ENCODE results near the gene HOXB5.

The HOXB5 gene

DNA sequence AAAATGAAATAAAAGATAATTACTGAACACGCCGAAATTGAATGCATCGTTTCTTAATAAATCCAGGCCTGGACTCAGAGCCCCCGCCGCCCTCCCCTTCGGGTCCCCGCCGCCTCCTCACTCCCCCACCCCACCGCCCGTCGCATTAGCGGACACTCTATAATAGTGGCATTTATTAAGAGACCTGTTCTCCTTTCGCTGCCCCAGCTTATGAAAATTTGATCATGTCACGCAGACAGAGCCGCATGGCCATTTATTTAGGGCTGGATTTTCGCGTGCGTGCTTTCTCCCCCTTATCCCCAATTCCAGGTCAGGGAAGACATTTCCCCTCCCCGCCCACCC is 42.4 kb downstream of the HOXB5 start:
- no peak overlapping the region for H3K27ac ChIP-seq
- TF ChIP-seq, protein P1, sequence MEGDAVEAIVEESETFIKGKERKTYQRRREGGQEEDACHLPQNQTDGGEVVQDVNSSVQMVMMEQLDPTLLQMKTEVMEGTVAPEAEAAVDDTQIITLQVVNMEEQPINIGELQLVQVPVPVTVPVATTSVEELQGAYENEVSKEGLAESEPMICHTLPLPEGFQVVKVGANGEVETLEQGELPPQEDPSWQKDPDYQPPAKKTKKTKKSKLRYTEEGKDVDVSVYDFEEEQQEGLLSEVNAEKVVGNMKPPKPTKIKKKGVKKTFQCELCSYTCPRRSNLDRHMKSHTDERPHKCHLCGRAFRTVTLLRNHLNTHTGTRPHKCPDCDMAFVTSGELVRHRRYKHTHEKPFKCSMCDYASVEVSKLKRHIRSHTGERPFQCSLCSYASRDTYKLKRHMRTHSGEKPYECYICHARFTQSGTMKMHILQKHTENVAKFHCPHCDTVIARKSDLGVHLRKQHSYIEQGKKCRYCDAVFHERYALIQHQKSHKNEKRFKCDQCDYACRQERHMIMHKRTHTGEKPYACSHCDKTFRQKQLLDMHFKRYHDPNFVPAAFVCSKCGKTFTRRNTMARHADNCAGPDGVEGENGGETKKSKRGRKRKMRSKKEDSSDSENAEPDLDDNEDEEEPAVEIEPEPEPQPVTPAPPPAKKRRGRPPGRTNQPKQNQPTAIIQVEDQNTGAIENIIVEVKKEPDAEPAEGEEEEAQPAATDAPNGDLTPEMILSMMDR (IDR thresholded peaks at IDR 0.05), result no peak
- TF ChIP-seq ZFX (IDR thresholded peaks at IDR 0.05; ENCODE audit: borderline replicate concordance), result no peak

DNA sequence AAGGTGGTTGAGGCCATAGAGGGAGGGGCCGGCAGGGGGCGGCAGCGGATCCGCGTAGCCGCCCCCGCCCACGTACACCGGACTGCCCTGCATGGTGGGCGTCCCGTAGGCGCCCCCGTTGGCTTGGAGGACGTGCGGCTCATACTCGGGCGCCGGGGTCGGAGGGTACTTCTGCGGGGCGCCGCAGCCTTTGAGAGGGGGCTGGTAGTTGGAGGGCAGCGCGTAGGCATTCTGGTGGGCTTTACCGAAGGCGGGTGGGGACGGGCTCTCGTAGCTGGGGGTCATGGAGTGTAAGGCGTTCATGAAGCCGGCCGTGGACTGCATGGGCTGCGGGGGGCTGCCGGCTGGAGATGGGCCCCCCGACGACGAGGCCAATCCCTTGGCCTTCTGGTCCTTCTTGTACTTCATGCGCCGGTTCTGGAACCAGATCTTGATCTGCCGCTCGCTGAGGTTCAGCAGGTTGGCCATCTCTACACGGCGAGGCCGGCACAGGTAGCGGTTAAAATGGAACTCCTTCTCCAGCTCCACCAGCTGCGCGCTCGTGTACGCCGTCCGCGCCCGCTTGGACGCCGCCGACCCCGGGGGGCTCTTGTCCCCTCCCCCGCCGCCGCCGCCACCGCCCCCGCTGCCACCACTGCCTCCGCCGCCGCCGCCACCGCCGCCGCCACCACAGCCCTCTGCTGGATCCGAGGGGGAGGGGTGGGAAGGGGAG is 42.9 kb downstream of the HOXB5 start:
- H3K27ac ChIP-seq, result no peak overlapping the region
- TF ChIP-seq ZFX (IDR thresholded peaks at IDR 0.05; ENCODE audit: borderline replicate concordance), result no peak
- TF ChIP-seq, protein P1 (IDR thresholded peaks at IDR 0.05), result no peak

DNA sequence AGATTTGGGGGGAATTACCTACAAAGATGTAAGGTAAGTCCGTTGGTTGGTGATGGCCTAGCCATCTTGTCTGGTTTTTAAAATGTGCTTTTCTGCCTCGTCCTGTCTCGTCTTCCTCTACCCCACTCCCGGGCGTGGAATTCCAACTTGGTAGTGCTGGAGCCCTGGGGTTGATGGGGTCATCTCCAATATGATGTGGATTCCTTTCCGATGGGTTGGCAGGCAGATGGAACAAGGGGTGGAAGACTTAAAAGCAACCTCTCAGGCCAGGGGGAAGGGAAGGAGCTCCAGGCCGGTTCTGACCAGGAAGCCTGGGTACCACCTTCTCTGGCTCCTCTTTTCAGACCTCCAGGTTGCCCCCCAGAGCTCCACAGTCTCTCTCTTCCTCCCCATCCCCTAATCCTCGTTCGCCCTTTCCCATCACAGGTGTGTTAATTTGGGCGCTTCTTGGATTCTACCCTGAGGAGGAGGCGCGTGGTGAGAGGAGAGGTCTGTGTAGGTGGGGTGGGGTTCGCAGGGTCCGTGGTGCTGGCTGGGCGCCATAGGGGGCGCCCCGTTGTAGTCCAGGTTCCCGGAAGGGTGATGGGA is 43.6 kb downstream of the HOXB5 start:
- no peak for TF ChIP-seq ZFX (IDR thresholded peaks at IDR 0.05; ENCODE audit: borderline replicate concordance)
- TF ChIP-seq, protein P1 (IDR thresholded peaks at IDR 0.05), result no peak
- H3K27ac ChIP-seq, result no peak overlapping the region

DNA sequence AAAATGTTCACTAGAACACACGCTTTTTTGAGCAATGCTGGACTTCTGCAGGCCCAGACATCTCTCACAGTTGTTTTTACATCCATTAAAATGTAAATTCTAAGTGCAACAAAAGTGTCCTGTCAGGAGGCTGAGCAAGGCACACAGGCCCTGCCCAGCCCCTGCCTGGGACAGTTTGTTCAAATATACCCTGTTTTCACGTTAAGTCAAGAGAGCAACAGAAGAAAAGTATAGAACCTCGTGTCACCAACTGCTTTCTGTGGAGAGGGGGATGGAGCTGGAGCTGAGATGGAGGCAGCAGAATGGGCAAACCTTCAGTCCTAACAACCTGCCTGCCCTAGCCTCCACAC is 44.3 kb downstream of the HOXB5 start:
- TF ChIP-seq, protein P1 (IDR thresholded peaks at IDR 0.05), result no peak
- no peak for TF ChIP-seq ZFX (IDR thresholded peaks at IDR 0.05; ENCODE audit: borderline replicate concordance)
- H3K27ac ChIP-seq, result no peak overlapping the region

DNA sequence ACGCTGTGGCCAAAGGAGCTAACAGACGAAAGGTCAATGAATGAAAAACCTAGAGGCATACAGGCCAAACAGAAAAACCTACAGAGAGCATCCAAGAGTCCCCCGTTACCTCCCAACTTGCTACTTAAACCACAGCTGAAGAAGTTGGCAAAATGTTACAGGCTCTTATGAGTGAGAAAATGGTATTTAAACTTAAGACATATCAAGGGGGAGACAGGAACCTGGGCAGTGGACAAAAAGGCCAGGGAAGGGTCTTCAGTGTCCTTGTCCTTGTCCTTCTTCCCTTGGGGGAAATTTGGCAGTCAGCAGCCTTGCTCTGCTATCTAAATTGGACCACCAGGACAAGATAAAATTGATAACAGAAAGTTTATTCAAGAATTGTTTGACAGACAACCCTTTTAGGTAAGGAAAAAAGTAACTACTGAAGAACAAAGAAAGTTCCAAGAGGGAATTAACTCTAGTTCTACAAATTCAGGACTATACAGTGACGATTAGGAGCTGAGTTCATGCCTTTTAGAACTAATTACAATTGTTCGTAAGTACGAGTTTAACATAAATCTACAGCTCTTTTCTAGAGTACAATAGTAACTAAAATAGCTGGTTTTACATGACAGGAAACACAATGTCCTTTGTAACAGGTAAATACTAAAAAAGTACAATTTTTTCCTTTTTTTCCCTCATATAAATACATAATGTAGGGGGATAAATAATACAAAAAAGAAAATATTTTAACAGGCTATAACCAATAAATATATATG is 44.9 kb downstream of the HOXB5 start:
- H3K27ac ChIP-seq, result no peak overlapping the region
- no peak for TF ChIP-seq ZFX (IDR thresholded peaks at IDR 0.05; ENCODE audit: borderline replicate concordance)
- TF ChIP-seq, protein P1 (IDR thresholded peaks at IDR 0.05), result no peak

DNA sequence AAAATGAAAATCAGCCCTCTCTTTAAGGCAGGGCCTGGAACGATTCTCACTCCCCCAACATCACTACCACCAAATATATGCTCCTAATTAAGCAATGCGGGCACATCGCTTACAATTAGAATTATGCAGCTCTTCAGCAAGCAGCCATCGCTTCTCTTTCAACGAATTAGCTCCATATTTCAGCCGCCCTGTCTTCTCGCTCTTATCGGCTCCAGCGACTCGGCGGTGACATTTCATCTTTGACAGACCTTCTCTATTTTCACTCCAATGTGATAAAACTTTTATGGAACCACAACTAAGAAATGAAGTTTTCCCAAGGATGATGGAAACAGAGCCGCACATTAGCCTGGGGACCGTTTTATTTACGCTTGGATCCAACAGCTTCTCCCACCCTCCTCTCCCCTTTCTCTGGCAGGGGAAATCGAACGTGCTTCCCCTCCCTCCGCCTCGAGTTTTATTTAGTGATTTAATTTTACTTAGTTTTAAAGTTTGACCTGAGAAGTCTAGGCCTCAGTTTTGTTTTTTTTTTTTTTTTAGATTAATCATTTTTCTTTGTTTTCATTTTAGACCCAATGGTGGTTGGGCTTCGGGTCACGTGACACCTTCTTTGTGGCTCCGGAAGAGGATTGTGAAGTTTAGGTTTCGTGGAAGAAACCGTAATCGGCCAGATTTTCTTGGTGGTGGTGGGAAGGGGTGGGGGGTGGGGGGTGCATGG is 45.6 kb downstream of the HOXB5 start:
- no peak overlapping the region for H3K27ac ChIP-seq
- TF ChIP-seq, protein P1 (IDR thresholded peaks at IDR 0.05), result no peak
- no peak for TF ChIP-seq ZFX (IDR thresholded peaks at IDR 0.05; ENCODE audit: borderline replicate concordance)
